ENCODE data around the gene CAVIN3.

GRCh38 chr11:6312106-6312505 is 8.2 kb downstream of the CAVIN3 start:
- TF ChIP-seq CTCF (IDR thresholded peaks at IDR 0.05) (no peak), POLR2A (IDR thresholded peaks at IDR 0.05) (no peak)

Data from thyroid gland (tissue), 4 donors.